Putamen (tissue), 1 donor: ENCODE measurements around the gene OSBPL2.

ENCODE experiments used
- DNase-seq: peaks from one replicate; pipeline ENCODE4 v3.0.0-alpha.2; 2016; ENCODE audit warnings: low spot score

OSBPL2 gene

DNA sequence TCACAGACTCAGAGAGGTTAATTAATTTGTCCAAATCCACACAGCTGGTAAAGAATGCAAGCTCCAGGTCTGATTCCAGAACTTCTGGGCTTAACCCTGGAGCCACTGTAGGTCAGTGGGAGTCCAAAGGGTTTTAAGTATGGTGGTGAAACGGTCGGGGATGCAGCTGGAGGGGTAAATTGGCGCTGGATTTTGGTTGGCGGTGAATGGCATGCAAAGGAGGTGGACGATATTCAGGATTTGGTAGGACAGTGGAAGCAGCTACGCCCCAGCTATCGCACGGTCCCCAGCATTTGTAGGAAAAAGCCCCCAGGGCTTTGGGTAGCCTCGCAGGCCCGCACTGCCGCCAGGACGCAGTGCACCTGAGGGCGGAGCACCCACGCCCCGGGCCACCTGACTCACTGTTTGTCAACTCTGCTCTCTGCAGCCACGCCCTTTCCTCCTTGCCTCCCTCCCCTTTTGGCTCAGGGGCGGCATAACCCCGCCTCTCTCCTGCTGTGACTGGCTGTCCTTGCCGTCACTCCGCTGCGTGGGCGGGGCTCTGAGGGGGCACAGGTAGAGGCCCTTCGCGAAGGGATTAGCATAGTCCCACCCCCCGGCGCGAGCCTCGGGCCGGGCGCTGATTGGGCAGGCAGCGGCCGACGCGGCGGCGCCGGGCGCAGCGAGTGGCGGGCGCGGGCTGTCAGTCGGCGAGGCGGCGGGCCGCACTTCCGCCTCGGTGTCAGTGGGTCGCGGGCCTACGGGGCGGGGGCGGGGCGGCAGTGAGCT, at the start of gene OSBPL2:
TSS of gene OSBPL2 (plus strand) at position 721 of the 768 bp plus-strand sequence. CDS start 17,664 bp downstream, outside the sequence.
- peak; percentile 99 for DNase-seq

DNA sequence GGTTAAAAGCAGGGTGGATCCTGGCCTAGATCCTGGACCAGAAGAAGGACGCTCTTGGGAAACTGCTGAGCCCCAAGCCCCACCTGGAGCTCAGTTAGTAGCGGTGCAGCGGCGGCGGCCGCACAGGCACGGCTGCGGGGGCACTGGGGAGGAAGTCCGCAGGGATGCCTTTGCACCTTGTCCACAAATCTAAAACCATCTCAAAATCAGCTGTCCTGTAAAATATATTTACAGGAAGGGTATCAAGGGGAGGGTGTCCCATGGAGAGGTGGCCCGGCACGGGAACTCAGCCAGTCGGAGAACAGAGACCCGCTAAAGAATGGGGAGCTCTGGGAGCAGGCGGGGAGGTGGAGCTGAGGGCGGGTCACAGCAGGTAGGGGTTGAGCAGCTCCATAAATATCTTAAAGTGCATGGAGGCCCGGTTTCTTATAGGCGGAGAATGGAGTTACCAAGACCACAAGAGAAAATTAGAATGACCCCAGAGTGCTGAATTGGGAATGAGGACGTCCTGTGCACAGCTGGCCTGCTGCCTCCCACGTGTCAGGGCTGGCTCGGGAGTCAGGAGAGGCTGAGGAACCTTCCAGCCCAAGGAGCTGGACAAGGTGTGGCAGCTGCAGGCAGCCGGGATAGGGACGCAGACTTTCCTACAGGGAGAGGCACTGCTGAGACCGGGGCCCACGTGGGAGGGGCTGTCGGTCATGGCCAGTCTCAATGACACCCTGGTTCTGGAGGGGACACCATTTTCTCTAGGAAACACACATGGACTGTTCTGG, 47.5 kb upstream of the OSBPL2 start:
- no peak for DNase-seq

DNA sequence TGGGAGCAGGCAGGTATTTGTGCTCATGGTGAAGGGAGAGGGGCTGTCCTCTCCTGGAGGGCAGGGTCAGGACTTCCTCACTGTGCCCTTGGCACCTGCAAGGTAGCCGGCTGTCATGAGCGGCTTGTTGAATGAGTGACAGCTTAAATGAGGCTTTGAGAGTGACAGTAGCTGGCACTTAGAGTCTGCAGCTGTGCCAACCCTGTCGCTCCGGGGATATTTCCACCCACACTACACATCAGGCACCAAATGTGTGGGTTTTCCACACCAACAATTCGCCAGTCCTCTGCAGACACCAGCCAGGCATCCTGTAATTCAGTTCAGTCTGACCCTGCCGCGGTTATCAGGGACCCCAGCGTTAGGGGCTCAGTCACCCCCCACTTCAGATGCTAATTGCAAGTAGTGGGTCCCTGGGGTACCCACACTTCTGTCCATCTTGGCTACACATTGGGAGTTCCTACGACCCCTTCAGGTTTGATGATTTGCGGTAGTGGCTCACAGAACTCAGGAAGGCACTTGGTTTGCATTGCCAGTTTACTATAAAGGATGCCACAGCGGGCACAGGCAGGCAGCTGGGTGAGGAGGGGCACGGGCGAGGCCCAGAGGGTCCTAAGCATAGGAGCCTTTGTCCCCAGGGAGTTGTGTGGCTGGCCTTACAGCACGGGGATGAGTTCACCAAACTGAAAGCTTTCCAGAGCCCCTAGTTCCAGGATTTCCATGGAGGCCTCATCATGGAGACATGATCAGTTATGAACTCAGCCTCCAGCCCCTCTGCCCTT, 46.4 kb upstream of the OSBPL2 start:
- no peak for DNase-seq

DNA sequence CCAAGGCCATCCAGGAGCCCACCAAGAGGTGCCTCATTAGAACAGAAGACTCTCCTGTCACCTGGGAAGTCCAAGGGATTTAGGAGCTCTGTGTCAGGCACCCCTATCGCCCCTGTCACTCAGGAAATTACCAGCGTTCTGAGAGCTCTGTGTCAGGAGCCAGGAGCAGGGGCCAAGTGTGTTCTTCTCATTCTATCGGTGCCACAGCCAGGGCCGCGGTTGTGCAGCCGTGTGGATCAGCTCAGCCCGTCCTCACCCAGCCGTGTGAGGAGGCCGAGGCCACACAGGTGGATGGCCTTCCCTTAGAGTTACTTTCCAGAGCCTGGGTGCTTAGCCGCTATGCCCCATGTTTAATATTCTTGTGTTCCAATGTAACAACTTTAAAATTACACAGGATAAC, 45.7 kb upstream of the OSBPL2 start:
- no peak for DNase-seq

DNA sequence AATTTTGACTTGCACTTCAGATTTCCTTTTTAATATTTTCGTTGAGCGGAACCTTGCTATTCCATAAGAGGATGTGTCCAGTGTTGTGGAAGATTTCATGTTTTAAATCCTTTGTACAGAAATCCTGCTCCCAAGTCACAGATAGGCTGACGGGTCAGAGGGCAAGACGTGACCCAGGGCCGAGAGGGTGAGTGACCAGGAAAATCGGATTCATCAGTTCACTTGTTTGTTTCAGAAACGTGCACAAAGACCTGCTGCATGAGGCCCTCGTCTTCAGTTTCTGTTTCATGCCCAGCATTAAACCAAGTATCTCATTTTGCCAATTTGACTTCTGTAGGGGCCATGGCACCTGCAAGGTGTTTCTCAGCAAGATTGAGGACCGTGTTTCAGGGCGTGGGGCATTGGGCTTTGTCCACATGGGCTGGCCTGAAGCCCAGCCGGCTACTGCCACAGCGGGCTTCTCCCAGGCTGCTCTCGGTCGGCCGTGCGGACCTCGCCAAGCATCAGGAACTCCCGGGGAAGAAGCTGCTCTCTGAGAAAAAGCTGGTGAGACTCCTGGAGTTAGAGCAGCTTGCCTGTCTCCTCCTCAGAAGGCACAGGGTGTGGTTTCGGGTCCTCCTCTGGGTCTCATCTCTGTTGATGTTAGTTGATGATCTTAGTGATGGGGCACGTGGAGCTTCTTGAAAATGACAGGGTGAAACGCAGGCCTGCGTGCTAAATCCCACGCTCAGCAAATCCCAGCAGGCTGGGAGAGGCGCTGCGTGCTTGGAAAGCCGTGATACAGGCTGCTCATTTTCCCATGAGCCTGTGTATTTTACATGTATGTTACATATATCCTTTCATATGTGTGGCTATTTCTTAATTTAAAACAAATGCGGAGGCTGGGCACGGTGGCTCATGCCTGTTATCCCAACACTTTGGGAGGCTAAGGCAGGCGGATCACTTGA, 45.0 kb upstream of the OSBPL2 start:
- DNase-seq, result no peak

DNA sequence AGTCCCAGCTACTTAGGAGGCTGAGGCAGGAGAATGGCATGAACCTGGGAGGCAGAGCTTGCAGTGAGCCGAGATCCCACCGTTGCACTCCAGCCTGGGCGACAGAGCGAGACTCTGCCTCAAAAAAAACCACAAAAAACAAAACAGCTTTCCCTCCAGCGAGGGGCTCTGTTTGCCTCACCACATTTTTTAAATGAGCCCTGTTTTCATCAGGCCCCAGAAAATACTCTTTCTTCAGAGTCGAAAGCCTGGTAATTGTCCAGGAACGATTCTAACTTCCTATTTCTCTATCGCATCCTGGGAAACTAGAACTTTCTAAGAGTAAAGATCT, 43.3 kb upstream of the OSBPL2 start:
- DNase-seq, result no peak

DNA sequence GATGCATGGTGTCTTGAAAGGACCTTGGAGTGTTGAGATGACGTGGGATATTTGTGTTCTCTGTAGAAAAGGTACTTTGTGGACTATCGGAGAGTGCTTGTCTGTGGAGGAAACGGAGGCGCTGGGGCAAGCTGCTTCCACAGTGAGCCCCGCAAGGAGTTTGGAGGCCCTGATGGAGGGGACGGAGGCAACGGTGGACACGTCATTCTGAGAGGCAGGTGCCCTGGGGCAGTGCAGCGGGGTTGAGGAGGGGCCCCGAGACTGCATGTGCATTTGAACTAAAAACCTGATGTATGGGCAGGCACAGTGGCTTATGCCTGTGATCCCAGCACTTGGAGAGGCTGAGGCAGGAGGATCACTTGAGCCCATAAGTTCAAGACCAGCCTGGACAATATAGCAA, 42.6 kb upstream of the OSBPL2 start:
- no peak for DNase-seq

DNA sequence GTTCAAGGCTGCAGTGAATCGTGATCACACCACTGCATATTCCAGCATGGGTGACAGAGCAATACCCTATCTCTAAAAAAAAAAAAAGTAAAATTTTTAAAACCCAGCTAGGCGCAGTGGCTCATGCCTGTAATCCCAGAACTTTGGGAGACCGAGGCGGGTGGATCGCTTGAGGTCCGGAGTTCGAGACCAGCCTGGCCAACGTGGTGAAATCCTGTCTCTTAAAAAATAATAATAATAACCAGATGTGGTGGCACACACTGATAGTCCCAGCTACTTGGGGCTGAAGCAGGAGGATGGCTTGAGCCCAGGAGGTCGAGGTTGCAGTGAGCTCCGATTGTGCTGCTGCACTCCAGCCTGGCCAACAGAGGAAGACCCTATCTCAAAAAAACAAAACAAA, 42.0 kb upstream of the OSBPL2 start:
- DNase-seq, result no peak

DNA sequence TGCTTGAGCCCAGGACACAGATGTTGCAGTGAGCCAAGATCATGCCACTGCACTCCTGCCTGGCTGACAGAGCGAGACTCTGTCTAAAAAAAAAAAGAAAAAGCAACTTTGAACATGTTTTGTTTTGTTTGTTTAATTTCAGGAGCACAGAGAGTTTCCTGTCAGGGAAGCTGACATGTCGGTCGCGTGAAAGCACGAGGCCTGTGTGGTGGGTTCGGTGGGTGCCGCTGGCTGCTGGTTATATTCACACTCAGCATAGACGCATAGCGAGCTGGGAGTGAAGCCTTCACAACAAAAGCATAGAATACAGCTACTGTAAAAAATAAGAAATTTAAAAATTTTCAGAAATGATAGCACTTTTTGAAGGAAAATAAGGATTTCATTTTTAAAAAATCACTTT, 41.0 kb upstream of the OSBPL2 start:
- no peak for DNase-seq

DNA sequence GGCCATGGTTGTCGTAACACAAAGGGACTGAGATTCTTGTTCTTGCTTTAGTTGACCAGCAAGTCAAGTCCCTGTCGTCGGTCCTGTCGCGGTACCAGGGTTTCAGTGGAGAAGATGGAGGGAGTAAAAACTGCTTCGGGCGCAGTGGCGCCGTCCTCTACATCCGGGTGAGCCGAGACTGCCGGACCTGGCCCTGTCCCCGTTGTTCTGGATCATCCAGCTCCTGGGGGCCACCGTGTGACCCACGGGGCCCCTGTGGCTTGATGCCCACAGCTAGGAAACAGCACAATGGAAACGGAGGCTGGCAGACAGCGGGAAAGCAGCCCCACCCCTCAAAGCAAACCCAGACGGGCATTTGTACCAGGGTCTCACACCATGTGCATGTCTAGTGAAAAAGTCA, 40.5 kb upstream of the OSBPL2 start:
- no peak for DNase-seq

DNA sequence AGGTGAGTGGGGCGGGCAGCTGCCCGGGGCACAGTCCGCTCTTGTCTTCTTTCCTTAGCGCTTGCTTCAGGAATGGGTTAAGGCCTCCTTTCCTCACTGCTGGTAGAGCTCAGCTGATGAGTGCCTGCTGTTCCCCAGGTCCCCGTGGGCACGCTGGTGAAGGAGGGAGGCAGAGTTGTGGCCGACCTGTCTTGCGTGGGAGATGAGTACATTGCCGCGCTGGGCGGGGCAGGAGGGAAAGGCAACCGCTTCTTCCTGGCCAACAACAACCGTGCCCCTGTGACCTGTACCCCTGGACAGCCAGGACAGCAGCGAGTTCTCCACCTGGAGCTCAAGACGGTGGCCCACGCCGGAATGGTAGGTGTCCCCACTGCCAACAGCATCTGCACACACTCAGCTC, 39.8 kb upstream of the OSBPL2 start:
- no peak for DNase-seq

DNA sequence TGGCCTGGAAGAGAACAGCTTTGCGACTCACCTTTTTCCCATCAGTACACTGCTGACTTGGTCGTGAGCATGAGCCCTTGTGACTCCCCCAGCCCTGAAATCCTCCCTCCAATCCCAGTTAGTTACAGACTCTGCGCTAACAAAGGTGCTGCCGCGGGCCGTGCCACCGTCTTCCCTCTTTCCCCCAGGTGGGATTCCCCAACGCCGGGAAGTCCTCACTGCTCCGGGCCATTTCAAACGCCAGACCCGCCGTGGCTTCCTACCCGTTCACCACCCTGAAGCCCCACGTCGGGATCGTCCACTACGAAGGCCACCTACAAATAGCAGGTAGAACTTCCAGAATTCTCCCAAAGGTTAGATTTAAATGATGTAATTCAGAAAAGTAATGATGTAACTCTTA, 39.4 kb upstream of the OSBPL2 start:
- DNase-seq, result no peak

DNA sequence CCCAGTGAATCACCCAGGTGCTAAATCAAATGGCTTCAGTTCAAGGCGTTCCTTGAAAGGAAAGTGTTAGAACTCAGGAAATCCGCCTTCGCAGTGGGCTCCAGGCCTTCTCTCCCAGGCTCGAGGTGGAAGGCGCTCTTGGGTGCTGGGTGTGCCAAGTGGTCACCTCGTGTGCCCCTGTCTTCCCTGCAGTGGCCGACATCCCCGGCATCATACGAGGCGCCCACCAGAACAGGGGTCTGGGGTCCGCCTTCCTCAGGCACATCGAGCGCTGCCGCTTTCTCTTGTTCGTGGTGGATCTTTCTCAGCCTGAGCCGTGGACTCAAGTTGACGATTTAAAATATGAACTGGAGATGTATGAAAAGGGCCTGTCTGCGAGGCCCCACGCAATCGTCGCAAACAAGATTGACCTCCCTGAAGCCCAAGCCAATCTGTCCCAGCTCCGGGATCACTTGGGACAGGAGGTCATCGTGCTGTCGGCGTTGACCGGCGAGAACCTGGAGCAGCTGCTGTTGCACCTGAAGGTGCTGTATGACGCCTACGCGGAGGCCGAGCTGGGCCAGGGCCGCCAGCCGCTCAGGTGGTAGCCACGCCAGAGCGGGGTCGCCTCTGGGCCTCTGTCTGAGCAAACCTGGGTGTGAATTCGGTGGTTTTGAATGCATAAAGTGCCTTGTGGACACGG, 37.7 kb upstream of the OSBPL2 start:
- DNase-seq, result no peak

DNA sequence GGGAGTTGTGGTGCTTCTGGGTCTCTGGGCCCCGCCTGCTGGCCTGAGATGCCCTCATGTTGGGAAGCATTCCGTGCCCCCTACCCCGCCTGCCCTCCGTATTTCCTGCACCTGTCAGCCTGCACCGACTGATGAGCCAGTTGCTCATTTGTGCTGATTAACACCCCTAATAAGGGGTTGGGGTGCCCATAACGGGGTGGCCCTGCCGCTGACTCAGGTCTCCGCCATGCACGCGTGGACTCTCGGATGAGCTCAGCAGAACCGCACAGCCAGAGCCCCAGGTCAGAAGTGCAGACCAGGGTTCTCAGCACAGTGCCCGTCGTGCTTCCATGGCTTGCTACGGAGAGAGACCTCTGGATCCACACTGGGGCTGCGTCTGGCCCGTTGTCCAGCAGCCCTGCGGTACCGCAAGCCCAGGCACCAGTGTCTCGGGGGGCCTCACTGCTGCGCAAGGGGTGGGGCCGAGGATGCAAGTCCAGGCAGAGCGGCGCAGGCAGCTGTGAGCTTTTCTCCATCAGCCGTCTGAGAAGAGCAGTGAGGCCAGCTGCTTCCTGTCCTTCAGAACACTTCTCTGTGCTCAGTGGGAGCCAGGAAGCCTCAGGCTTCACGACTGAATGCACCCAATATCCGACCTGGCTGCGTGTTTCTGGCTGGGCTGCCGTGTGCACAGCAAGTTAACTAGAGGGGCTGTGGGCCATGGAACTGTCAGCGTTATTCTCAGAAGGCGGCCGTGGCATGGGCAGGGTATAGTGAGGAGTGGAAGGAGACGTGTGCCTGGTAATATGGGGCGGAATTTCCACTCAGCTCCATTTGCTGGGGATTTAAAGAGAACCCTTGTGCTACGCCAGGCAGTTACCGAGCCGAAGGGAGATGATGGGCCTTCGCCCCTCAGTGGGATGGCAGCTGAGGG, 36.9 kb upstream of the OSBPL2 start:
- DNase-seq, result no peak

DNA sequence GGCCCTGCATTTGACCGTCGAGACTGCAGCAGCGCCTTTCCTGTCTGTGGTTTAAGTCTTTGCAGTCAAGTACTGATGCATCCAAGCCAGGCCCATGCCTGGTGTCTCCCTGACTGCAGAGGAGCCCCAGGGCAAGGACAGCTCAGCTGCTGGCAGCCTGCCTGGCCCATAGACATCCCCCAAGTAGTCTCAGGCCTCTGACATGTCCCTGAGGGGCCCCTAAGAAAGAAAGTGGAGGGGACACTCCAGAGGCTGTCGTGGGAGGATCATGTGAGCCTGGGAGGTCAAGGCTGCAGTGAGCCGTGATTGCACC, 36.3 kb upstream of the OSBPL2 start:
- no peak for DNase-seq

DNA sequence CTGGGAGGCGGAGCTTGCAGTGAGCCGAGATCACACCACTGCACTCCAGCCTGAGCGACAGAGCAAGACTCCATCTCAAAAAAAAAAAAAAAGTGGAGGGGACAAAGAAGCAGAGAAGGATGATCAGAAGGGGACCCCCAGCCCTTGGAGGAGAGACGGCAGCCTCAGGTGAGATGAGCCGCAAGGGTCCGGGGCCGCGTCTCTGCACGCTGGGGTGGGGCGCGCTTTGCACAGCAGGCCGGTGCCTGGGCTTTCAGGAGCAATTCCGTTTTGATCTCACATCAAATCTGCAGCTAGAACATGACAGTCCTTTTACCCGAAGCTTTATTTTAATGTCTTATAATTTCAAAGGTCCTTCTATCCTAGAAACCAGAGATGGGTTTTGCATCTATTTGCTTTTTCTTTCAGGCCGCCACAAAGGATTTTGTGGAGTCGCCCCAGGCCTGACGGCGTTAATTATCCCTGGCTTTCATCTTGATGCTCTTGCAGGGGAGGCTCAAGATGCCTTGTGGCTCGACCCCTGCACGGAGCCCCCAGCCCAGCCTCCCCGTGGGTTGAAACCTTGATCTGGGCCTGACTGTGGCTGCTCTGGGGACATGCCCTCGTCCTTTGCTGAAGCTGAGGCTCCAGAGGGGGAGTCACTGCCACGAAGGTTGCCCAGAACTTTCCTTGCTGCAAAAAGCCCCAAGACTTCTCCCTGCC, 35.5 kb upstream of the OSBPL2 start:
- no peak for DNase-seq

DNA sequence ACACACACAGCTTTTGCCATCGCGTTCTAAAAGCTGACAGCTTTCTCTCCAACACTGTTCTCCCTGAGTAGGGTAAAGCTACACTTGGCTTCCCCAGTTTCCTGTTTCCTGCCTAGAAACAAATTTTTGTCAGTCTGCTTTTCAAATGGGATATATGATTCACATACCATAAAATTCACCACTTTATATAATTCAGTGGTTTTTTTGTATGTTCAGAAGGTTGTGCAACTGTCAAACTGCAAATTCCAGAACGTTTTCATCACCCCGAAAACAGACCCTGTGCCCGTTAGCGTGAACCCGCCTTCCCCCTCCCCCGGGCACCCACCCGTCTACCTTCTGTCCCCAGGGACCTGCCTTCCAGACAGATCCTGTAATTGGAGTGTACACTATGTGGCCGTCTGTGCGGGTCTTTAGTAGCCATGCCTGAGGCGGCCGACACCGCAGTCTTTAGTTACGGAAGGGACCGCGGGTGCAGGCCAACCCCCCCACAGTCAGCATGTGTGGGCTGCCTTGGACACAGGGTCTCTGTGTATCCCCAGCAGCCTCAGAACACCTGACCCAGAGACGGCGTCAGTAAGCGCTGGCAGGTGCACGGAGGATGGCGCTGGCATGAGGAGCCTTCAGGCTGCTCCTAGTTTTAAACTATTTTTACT, 34.8 kb upstream of the OSBPL2 start:
- no peak for DNase-seq

DNA sequence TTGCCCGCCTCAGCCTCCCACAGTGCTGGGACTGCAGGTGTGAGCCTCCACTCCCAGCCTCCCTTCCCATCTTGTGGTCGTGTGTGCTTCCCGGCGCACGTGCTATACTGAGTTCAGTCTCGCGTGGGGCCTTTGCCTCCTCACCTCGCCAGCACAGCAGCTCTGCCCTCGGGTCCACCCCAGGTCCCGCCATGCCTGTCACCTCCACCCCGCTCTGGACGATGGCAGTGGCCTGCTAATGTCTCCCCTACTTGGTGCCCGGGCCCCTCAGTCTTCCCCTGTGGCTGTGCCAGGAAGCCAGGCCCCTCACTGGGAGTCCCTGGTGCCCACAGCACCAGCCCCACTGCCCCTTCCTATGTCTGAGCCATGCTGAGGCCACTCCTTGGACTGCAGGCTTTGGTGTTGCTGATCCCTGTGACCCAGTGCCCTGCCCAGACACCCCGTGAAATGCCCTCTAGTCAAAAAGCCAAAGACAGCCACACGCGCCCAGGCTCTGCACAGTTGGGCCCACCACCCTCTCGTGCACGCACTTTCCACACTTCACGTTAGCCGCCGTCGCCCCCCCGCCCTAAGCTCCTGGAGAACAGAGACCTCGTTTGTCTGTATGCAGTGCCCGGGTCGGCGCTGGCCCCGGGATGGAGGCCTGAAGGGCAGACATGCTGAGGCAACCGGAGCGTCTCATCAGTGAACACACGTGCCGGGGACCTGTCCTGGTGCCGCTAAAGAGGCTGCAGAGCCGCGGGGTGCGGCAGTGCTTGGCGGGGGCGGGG, 32.5 kb upstream of the OSBPL2 start:
- DNase-seq, result no peak
